Activated naive CD8-positive, alpha-beta T cell (primary cell): ENCODE results near the gene TP53BP1.
A peak's percentile ranks its signal among the peaks of the same experiment; 100 is the strongest.

ENCODE experiments used
- H3K27ac Mint-ChIP-seq: one replicate; pipeline ENCODE4 v1.8.0; 2021; ENCODE audit warnings: mixed read lengths
- H3K27me3 Mint-ChIP-seq: one replicate; pipeline ENCODE4 v1.8.0; 2021; ENCODE audit warnings: mixed read lengths
- H3K36me3 Mint-ChIP-seq: one replicate; pipeline ENCODE4 v1.8.0; 2021; ENCODE audit warnings: mixed read lengths
- H3K4me1 Mint-ChIP-seq: one replicate; pipeline ENCODE4 v1.8.0; 2021; ENCODE audit warnings: low read depth, mixed read lengths
- H3K4me3 Mint-ChIP-seq: one replicate; pipeline ENCODE4 v1.8.0; 2021; ENCODE audit warnings: mild to moderate bottlenecking, mixed read lengths
- H3K9me3 Mint-ChIP-seq: one replicate; pipeline ENCODE4 v1.8.0; 2021; ENCODE audit warnings: low read depth, mixed read lengths

The TP53BP1 gene

DNA sequence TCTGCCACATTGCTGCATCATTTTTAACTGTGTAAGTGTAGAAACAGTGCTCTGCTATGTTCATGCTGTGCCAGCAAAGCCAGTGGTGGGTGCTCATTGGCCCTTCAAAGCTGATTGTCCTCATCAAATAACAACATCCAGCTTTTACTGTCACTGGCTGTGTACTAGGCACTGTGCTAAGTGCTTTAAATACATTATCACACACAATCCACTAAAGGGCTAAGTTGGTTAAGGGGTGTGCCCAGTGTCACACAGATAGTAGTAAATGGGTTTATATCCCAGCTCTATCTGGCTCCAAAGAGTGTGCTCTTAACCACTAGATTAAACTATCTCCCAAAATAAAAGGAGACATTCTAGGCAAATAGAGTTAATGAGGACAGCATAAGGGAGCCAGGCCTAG, 114.4 kb downstream of the TP53BP1 start:
- H3K36me3 Mint-ChIP-seq, result peaks cover 13% of the 10 kb centered on the region
- no peak overlapping the region for H3K4me3 Mint-ChIP-seq
- H3K27ac Mint-ChIP-seq, result no peak overlapping the region

DNA sequence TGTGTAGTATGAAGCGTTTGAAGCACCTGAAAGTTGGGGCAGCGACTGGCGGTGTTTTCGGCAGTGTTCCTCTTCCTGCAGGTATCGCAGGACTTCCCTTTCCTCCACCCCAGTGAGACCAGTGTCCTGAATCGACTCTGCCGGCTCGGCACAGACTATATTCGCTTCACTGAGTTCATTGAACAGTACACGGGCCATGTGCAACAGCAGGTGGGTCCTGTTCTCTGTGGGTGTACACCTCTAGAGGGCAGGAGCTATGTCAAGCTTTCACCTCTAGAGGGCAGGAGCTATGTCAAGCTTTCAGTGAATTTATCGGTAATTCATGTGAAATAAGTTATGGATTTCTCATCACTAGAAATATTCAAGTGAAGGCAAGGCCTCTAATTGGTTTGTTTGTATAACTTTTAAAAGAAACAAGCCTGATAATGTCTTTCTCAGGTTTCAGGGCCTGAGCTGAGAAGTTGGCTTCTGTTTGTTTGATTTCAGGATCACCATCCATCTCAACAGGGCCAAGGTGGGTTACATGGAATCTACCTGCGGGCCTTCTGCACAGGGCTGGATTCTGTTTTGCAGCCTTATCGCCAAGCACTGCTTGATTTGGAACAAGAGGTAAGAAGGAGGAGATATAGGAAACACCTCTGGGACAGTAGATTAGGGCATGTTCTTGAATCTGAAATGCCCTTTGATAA, 116.8 kb downstream of the TP53BP1 start:
- no peaks in the 10 kb centered on the region for H3K9me3 Mint-ChIP-seq
- peaks cover 15% of the 10 kb centered on the region for H3K36me3 Mint-ChIP-seq
- no peaks in the 10 kb centered on the region for H3K27me3 Mint-ChIP-seq
- peaks cover 20% of the 10 kb centered on the region for H3K4me1 Mint-ChIP-seq
- H3K4me3 Mint-ChIP-seq, result no peak overlapping the region
- no peak overlapping the region for H3K27ac Mint-ChIP-seq

More for the DNA sequence above, 114.4 kb downstream of the TP53BP1 start:
- Mint-ChIP-seq H3K4me1 (peaks cover 5% of the 10 kb centered on the region), H3K27me3 (no peaks in the 10 kb centered on the region), H3K9me3 (no peaks in the 10 kb centered on the region)

DNA sequence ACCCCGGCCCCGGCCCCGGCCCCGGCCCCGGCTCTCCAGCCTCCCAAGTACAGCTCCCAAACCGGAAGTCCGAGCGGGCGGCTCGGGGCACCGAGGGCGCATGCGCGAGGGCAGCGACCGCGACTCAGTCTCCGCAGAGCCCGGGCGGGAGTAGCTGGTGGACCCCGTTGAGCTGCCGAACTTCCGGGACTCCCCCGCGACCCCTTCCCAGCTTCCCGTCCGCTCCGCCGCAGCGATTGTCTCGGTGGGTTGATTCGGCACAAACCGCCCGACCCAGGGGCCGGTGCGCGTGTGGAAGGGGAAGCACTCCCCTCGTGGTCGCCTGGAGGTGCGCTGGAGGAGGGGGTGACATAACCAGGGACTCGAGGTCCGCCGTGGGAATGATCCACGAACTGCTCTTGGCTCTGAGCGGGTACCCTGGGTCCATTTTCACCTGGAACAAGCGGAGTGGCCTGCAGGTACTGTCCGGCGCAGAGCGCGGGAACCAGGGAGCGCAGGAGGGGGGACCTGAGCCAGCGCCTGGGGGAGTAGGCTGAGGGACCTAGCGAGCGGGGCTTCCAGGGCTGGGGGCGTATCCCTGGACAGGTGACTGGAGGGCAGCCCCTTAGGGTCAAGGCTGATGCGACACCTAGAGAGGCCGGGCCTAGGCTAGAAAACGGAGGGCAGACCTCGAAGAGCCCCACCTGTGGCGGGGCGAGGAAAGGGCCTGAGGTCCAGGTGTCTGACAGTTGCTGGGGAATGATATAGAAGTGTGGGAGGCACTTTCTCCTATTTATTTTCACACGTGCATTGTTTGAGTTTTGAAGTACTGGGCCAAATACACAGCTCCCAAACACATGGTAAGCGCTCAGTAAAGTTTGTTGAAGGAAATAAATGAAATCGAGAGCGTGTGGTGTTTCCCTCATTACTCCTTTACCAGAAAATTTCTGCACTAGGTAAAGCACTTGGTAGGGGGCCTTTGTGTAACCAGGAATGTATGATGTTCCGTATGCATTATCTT, 121.7 kb downstream of the TP53BP1 start, which contains the start of the genes TUBGCP4 and ZSCAN29:
TUBGCP4 (plus strand) TSS at position 127 of the 1,000 bp plus-strand sequence; CDS start at position 381, 254 bp downstream.
ZSCAN29 (minus strand) TSS at position 69 of the 1,000 bp plus-strand sequence. CDS start 1,130 bp downstream, outside the sequence.
- Mint-ChIP-seq H3K27me3 (no peaks in the 10 kb centered on the region), H3K9me3 (peaks cover 12% of the 10 kb centered on the region), H3K27ac (peak within 1 kb of the TSS; percentile 89), H3K4me3 (peak within 1 kb of the TSS; percentile 93), H3K36me3 (peaks cover 35% of the 10 kb centered on the region), H3K4me1 (peaks cover 42% of the 10 kb centered on the region)

DNA sequence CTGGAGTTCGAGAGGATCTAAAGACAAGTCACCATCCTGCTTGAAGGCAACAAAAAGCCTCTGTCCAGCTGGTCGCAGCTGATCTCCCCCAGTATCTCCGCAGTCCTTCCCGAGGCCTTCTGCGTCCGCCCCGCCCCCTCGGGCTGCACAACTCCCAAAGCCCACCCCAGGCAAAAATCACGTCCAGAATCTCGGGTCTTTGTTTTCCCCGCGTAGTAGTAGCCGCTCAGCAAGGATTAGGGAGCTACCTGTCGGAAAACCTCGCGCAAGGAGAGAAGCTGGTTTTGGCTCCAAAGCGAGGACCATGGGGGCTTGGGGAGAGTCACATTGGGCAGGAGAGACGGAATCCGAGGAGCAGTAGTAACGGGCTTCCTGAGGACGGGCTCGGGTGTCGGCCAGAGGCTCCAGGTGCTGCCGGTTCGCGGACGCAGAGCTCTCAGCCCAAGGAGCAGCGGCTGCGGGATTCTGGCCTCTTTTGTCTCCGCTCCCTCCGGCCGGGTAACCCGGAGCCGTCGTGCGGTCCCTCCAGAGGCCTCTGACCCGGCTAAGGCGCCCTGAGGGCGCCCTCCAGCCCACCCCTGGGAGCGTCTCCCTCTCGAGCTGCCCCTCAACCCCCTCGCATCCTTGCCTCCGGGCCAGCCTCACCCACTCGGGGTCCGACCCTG, 122.5 kb downstream of the TP53BP1 start:
- no peaks in the 10 kb centered on the region for H3K27me3 Mint-ChIP-seq
- H3K4me3 Mint-ChIP-seq, result peak overlapping the region; percentile 93
- peak overlapping the region; percentile 89 for H3K27ac Mint-ChIP-seq
- H3K9me3 Mint-ChIP-seq, result peaks cover 12% of the 10 kb centered on the region
- peaks cover 40% of the 10 kb centered on the region for H3K4me1 Mint-ChIP-seq
- peaks cover 37% of the 10 kb centered on the region for H3K36me3 Mint-ChIP-seq

DNA sequence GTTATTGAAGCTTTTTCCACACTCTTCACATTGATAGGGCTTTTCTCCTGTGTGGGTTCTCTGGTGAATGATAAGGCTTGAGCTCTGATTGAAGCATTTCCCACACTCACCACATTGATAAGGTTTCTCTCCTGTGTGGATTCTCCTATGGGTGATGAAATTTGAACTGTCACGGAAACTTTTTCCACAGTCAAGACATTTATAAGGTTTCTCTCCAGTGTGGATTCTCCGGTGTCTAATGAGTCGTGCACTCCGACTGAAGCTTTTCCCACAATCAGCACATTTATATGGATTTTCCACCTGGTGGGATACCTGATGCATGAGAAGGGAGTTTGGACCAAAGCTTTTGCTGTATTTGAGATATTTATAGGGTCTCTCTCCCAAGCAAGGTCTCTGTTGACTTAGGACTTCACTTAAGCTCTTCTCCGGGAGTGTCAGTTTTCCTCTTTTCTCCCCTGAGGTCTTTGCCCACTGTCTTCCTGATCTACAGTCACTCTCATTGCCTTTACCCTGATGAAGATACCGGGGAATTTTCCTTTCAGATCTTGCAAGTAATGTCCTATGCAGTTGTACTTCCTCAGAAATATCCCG, 131.5 kb downstream of the TP53BP1 start:
- H3K4me1 Mint-ChIP-seq, result peaks cover 2% of the 10 kb centered on the region

DNA sequence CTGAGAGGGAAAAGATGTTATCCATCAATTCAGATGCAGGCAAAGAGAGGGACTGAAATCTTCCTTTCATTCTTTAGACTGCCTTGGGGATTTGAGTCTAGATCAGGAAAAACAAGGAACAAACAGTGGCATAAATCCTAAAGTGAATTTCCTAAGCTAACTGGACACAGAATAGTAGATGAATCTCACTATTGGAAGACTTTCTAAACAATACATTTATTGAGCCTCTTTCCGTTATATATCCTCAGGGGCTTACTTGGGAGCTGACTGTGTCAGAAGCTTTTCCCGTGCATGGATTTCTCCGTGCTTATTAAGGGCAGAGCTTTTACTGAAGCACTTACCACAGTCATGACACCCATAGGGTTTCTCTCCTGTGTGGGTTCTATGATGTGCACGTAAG, 132.1 kb downstream of the TP53BP1 start:
- Mint-ChIP-seq H3K4me3 (no peak overlapping the region), H3K27ac (no peak overlapping the region), H3K27me3 (no peaks in the 10 kb centered on the region), H3K9me3 (peaks cover 38% of the 10 kb centered on the region), H3K36me3 (peaks cover 63% of the 10 kb centered on the region), H3K4me1 (peaks cover 2% of the 10 kb centered on the region)

More for the DNA sequence above, 131.5 kb downstream of the TP53BP1 start:
- Mint-ChIP-seq H3K27me3 (no peaks in the 10 kb centered on the region), H3K36me3 (peaks cover 64% of the 10 kb centered on the region), H3K9me3 (peaks cover 38% of the 10 kb centered on the region), H3K4me3 (no peak overlapping the region), H3K27ac (no peak overlapping the region)
